Measurements from ENCODE around the gene SFSWAP.
"Not testable (repeated sequence)": the region's sequence is repeated elsewhere in the genome, so short reads cannot be mapped to it uniquely, and the experiment has no call there.

Gene SFSWAP

GRCh38 chr12:131737150-131737827 lies 26.4 kb downstream of the SFSWAP start:
- DNase-seq = no peak

DNA sequence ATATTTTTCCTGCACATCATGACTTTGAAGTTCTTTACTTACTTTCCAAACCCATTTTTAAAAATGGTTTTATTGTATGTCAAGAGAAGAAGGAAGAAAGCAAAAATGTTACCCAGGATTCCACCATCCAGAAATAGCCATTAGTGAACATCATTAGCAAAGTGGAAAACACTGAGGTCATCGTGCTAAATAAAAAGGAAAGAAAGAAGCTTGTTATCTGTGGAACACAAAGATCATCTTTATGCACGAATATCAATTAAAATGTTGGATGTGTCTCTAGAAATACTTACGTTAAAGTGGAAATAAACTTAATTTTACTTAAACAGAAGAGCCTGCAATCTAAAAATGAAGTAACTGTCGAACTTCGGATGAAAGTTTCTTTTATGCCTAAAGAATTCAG lies 27.3 kb downstream of the SFSWAP start:
- no peak for DNase-seq

- DNase-seq = no peak
Measured at GRCh38 chr12:131740626-131741025, 29.7 kb downstream of the SFSWAP start.

- DNase-seq = not testable (repeated sequence)
Measured at GRCh38 chr12:131742761-131743160, 31.9 kb downstream of the SFSWAP start.

- DNase-seq = not testable (repeated sequence)
Measured at GRCh38 chr12:131743410-131743809, 32.5 kb downstream of the SFSWAP start.

DNA sequence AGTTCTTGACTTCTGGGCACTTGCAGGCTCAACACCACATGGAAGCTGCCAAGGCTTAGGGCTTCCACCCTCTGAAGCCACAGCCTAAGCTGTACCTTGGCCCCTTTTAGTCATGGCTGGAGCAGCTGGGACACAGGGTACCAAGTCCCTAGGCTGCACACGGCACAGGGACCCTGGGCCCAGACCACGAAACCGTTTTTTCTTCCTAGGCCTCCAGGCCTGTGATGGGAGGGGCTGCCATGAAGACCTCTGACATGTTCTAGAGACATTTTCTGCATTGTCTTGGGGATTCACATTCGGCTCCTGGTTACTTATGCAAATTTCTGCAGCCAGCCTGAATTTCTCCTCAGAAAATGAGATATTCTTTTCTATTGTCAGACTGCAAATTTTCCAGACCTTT lies 33.0 kb downstream of the SFSWAP start:
- DNase-seq = not testable (repeated sequence)

DNA sequence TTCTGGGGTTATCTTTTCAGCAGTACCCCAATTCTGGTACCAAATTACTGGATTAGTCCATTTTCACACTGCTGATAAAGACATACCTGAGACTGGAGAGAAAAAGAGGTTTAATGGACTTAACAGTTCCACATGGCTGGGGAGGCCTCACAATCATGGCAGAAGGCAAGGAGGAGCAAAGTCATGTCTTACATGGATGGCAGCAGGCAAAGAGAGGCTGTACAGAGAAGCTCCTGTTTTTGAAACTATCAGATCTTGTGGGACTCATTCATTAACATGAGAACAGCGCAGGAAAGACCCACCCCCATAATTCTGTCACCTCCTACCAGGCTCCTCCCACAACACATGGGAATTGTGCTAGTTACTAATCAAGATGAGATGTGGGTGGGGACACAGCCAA lies 33.8 kb downstream of the SFSWAP start:
- not testable (repeated sequence) for DNase-seq

GRCh38 chr12:131745706-131746105 lies 34.8 kb downstream of the SFSWAP start:
- DNase-seq = no peak

DNA sequence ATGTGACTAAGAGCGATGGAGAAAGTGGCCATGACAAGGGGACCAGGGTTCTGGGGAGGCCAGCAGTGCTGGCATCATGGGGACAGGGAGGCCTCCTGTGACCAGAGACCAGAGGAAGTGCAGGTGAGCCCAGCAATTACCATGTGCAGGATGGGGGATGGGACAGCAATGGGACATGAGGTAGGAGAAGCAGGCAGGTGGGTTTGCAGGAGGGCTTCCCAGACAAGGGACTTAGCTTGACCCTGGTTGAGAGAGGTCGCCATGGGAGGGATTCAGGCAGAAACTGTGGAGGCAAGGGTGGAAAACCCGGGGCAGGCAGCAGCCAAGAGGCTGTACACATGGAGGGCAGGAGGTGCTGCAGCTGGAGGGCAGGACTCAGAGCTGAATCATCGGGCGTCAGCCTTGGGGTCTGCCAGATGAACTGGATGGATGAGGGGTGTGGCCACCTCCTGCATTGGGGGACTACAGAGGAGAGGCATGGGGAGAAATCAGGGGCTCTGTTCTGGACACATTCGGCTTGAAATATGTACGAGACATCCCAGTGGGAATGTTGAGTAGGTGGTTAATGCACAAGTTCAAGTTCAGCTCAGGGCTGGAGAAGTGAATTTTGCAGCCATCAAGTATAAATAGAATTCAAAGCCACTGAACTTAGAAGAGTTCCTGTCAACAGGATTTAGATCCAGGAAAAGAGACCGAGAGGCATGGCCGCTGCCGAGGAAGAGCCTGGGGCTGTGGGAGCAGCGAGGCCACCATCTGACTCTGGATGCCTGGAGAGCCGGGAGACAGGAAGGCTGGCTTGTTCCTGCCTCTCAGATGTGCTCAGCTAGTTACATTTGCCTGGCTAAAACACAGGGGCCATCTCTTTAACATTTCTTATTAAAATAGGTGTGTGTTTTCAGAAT lies 36.6 kb downstream of the SFSWAP start:
- no peak for DNase-seq

- DNase-seq = no peak
Measured at GRCh38 chr12:131749618-131750315, 38.9 kb downstream of the SFSWAP start.

DNA sequence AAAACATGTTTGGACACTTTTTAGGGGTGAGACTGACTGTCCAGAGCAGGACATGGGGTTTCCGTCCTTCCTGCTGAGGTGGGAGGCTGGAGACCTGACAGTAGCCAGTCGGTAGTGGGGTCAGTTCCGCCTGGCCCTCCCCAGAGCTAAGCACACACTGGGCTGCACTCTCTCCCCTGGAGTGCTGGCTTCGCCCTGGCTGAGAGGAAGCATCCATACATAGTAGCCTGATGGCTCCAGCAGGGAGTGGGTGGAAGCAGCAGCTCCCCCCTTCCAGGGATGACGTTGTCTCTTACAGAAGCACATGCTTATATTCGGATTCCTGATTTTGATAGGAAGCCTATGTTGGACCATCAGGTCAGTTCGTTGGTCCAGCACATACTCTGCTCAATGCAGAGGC lies 40.4 kb downstream of the SFSWAP start:
- no peak for DNase-seq

GRCh38 chr12:131752451-131752850 lies 41.6 kb downstream of the SFSWAP start:
- no peak for DNase-seq

DNA sequence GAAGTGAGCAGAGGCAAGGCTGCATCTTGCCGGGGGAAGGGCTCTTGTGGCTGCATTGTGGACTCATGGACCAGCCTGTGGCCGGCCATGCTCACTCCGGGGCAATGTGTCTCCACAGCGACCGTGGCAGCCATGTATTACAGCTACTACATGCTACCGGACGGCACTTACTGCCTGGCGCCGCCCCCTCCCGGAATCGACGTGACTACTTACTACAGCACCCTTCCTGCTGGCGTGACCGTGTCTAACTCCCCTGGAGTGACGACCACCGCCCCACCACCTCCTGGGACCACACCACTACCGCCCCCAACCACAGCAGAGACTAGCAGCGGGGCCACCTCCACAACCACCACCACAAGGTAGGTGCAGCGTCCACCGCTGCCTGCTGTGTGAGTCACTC lies 42.1 kb downstream of the SFSWAP start:
- no peak for DNase-seq

DNA sequence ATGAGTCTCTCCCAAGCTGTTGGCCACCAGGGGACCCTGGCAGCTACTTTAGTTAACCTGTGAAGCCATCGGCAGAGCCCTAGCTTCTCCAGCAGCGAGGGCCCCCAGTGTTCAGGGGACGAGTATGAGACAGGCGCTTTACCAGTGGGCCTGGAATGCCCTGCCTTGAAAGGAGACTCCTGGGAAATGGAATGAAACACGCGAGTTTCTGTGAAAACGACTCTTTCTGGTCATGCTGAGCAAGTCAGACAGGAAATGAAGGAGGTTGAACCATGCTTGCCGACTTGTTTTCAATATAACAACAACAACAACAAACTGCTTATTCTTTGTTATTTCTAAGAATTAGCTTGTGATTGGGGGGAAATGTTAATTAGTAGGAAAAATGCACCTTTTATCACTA lies 42.9 kb downstream of the SFSWAP start:
- no peak for DNase-seq

GRCh38 chr12:131754184-131754583 lies 43.3 kb downstream of the SFSWAP start:
- DNase-seq = no peak

- peak; percentile 36 to 48 for DNase-seq
Measured at GRCh38 chr12:131755305-131756113, 44.6 kb downstream of the SFSWAP start.

- DNase-seq = no peak
Measured at GRCh38 chr12:131756441-131756840, 45.6 kb downstream of the SFSWAP start.

GRCh38 chr12:131757111-131757510 lies 46.2 kb downstream of the SFSWAP start:
- no peak for DNase-seq

GRCh38 chr12:131758016-131758739 lies 47.3 kb downstream of the SFSWAP start:
- DNase-seq = no peak

DNA sequence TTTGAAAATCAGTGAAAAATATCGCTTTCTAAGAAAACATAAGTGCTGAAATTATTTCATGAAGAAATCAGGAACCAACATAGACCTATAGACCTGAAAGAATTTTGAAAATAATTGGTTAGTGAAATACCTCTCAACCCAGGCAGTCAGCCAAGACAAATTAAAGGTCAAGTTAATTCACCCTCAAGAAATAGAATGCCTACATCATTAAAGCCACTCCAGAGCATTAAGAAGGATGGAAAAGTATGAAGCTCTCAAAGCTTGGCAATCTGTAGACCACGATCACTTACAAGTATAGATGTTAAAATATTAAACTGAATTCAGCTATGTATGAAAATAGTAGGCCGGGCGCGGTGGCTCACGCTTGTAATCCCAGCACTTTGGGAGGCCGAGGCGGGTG lies 48.3 kb downstream of the SFSWAP start:
- no peak for DNase-seq

GRCh38 chr12:131761638-131762037 lies 50.7 kb downstream of the SFSWAP start:
- DNase-seq = no peak

- DNase-seq = no peak
Measured at GRCh38 chr12:131764738-131765137, 53.8 kb downstream of the SFSWAP start.

All from CD4-positive, alpha-beta T cell treated with Interleukin-1 beta for 1 hour (primary cell).